Anterior cingulate cortex (tissue), 58 donors: Measurements from ENCODE around the gene SLC7A14.

Source experiments
- DNase-seq, 58 donors: peaks; one replicate each; lab custom pipeline; 2025; lab: John Stamatoyannopoulos, UW

Gene SLC7A14

DNA sequence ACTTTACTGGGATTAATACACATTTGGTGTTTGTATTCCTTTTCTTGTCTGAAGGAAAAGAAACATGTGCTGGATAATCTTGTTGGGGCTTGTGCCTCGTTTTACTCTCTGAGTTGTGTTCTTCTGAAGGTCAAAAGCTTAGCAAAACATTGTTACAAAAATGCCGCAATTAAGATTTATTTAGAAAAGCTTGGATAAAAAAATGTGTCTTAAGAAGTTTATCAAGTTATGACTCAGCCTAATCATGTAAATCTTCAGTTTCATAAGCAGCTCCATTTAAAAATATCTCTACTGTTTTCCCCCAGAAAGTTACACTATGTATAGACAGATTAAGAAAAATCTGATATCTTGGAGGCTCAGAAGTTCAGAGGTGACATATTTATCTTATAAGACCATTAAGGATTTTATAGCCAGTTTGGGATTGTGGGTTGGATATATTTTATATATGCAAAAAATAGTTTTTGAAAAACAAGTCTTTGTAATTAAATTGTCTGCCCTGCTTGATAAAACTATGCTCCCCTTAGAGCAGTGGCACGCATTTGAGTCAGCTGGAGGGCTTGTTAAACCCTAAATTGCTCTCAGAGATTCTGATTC, 110.7 kb downstream of the SLC7A14 start:
- DNase-seq, result no peak

- DNase-seq, result no peak
Measured at GRCh38 chr3:170473358-170473757, 112.5 kb downstream of the SLC7A14 start.

- DNase-seq, result no peak
Measured at GRCh38 chr3:170471149-170471548, 114.7 kb downstream of the SLC7A14 start.

GRCh38 chr3:170470063-170471016, 115.5 kb downstream of the SLC7A14 start:
- peak in 28 of 58 donors; percentile 5 to 77 (median 39) for DNase-seq

- DNase-seq, result no peak
Measured at GRCh38 chr3:170469151-170470062, 116.5 kb downstream of the SLC7A14 start.

- DNase-seq, result no peak
Measured at GRCh38 chr3:170467571-170468147, 118.2 kb downstream of the SLC7A14 start.

DNA sequence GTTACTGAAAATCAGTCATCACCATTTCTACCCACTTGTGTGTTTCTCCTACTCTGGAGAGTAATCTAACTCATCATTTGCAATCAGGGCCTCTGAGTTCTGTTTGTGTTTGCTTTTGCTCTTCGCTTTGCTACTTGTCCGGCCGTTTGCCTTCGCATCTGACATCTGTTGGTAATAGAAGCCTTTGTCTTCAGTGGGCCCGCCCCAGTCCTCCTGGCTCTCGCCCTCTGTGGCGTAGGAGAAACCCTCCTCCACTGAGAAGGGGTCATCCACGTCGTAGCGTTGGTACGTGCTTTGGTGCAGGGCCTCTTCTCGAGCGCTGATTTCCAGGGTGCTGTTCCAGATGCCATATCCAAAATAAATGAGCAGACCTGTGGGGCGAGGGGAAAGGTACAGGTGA, 118.9 kb downstream of the SLC7A14 start:
- DNase-seq, result peak in 42 of 58 donors; percentile 12 to 85 (median 59)

- no peak for DNase-seq
Measured at GRCh38 chr3:170465955-170466354, 119.9 kb downstream of the SLC7A14 start.

DNA sequence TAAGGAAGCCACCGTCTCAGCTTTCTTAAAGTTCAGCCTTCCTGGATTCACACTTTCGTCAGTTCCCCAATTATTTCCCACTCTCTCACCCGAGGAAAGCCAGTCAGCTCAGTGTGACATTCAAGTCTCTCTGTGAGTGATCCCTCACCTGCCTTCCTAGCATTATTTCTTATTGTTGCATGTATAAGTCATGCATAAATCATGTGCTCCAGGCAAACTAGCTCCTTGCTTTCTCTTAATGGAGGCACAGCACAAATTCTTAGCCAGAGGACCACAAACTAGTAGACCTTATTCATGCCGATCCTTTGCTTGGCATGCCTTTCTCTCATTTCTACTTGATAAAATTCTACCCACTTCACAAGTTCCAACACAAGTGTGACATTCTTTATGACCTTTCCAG, 122.9 kb downstream of the SLC7A14 start:
- DNase-seq, result no peak

- DNase-seq, result no peak
Measured at GRCh38 chr3:170458285-170458684, 127.6 kb downstream of the SLC7A14 start.

GRCh38 chr3:170454509-170454908, 131.4 kb downstream of the SLC7A14 start:
- DNase-seq, result no peak

DNA sequence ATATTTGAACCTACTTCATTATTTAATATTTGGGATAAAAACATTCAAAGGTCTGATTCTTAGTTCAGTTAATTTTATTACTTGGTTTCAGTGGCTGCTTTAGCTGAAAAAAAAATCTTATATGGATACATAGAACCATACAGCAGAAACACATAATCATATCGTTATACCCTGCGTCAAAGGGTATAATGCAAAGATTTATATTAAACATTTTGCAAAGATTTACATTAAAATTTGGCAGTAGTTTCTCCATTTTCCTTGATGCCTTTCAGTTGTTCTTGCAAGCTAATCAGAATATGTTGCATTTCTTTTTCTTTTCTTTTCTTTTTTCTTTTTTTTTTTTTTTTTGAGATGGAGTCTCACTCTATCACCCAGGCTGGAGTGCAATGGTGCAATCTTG, 135.8 kb downstream of the SLC7A14 start:
- DNase-seq, result no peak

DNA sequence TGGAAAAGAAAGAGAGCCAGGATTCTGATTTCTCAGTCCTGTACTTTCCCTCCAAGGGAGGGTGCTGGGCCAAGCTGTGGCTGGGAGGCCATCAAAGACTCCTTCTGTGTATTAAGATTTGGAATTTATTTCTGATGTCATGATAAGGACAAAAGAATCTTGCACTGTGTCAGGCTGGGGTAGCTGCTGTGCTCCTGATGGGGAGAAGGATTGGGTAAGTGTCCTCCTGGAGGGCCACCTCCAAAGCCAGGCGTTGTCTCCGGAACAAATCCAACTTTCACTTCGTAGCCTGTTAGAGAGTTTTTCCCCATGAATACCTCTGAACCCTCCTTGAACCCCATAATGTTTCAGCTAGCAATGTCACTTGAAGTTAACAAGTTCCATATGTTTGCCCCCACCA, 137.3 kb downstream of the SLC7A14 start:
- peak in 1 of 58 donors; percentile 38 for DNase-seq

GRCh38 chr3:170443457-170443856, 142.4 kb downstream of the SLC7A14 start:
- no peak for DNase-seq

- DNase-seq, result no peak
Measured at GRCh38 chr3:170442947-170443346, 142.9 kb downstream of the SLC7A14 start.

GRCh38 chr3:170441412-170441811, 144.5 kb downstream of the SLC7A14 start:
- no peak for DNase-seq

- DNase-seq, result no peak
Measured at GRCh38 chr3:170440344-170440743, 145.5 kb downstream of the SLC7A14 start.

DNA sequence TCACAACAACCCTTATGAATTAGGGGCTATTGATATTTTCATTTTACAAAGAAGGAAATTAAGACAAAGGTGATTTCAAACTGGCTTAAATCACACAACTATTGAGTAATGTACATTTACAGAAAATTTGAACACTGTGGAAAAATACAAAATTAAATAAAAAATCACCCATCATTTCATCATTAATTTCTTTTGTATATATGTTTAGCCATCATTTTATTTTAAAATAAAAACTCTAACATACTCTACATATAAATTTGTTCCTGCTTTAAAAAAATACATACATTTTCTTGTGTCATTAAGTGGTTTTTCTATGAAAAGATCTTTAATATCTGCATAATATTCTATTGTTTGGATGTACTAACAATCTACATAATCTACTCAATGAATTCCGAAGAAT, 147.0 kb downstream of the SLC7A14 start:
- no peak for DNase-seq

- peak in 9 of 58 donors; percentile 21 to 51 (median 28) for DNase-seq
Measured at GRCh38 chr3:170437696-170438407, 148.0 kb downstream of the SLC7A14 start.

DNA sequence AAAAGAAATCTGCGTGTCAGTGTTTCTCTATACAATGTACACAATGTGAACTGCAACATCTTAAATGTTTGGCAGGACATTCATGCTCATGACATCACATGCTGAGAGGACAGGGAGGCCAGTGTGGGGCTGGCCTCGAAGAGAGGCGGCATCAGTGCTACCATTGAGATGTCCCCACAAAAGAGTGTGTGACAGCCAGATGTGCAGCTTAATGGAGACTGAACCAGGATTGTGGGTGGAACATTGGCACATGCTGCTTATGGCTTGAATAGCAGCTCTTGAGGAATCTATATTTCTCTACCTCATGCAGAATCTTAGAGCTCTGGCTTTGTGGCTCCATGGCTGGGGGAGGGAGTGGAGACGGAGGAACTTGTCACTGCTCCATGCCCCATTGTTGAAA, 148.7 kb downstream of the SLC7A14 start:
- DNase-seq, result peak in 50 of 58 donors; percentile 17 to 92 (median 64)
